Mesodermal cell (in vitro differentiated cells): ENCODE data around the gene SRGAP2C.
"Not testable (repeated sequence)": the region's sequence is repeated elsewhere in the genome, so short reads cannot be mapped to it uniquely, and the experiment has no call there.

ENCODE experiments used
- H3K27ac ChIP-seq: 2 replicates; pipeline ENCODE4 v1.7.0; 2013; ENCODE audit warnings: mild to moderate bottlenecking, low read depth, low read length, moderate library complexity; ENCODE audit not compliant: severe bottlenecking
- H3K36me3 ChIP-seq: 2 replicates; pipeline ENCODE4 v1.7.1; 2013; ENCODE audit warnings: mild to moderate bottlenecking, low read length, moderate library complexity; ENCODE audit not compliant: control insufficient read depth, insufficient read depth
- H3K4me1 ChIP-seq: one replicate; pipeline ENCODE4 v1.7.1; 2013; ENCODE audit warnings: mild to moderate bottlenecking, low read length; ENCODE audit not compliant: insufficient read depth, control insufficient read depth, poor library complexity, severe bottlenecking
- H3K4me3 ChIP-seq: 2 replicates; pipeline ENCODE4 v1.7.0; 2013; ENCODE audit warnings: low read length, control low read depth, mild to moderate bottlenecking; ENCODE audit not compliant: insufficient read depth, poor library complexity, severe bottlenecking; ENCODE audit errors: extremely low read depth
- H3K9me3 ChIP-seq: 2 replicates; pipeline ENCODE4 v1.7.1; 2013; ENCODE audit warnings: mild to moderate bottlenecking, low read length, moderate library complexity; ENCODE audit not compliant: control insufficient read depth
- WGBS, 2 experiments: methylation state at CpG; one replicate each; pipeline ENCODE4 v1.1.5; 2013; ENCODE audit warnings: missing lambda C conversion rate in 2 of 2; ENCODE audit not compliant: insufficient coverage in 2 of 2; 5-methylcytosine and 5-hydroxymethylcytosine counted together

The SRGAP2C gene

DNA sequence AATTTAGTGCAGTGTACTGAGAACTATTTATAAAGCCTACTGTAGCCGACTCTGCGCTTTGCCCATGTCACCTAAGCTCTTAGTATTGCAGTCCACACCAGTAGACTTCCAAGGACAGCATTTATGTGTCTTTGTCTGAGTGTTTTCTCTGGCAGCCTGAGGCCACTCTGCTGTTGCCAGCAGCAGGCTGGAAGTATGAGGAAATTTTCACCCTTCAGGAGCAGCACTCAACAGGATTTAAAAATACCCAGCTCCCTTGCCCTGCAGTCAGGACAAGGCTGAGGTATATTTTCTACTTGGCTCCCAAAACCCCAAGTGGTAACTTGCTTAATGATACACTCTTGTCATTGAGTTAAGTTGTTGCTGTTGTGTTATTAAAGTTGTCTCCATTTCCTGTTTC is 230.1 kb downstream of the SRGAP2C start:
- Histone ChIP-seq H3K4me3 (no peak overlapping the region), H3K9me3 (no peaks in the 10 kb centered on the region), H3K27ac (no peak overlapping the region), H3K4me1 (no peaks in the 10 kb centered on the region), H3K36me3 (no peaks in the 10 kb centered on the region)
- WGBS, 2 experiments: 83% methylated on average over 1 of the region's 2 CpGs; no CpG with 5 or more reads in 1 of the 2 experiments

DNA sequence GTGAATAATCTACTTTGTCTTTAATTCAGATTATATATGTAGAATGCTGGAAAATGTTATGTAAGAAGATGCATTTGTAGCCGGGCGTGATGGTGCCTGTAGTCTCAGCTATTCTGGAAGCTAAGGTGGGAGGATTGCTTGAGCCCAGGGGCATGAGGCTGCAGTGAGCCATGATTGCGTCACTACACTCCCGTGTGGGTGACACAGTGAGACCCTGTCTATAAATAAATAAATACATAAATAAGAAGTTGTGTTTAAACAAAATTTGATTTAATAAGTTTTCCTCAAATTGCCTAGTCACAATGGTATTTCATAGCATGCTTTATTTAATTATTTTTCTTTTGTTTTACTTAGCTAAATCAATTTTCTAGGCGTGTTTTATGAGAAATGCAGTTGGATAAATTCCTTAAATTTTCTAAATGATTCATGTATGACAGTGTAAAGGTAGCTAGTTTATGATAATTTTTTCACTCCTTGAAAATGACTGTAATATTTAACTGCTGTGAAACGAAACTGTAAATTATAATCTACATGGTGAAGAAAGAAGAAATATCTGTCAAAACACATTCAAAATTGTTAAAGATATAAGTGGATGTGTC is 232.6 kb downstream of the SRGAP2C start:
- Histone ChIP-seq H3K27ac (no peak overlapping the region), H3K36me3 (no peaks in the 10 kb centered on the region)
- 88 to 90% methylated on average over 2 of the region's 6 CpGs for WGBS, 2 experiments

GRCh38 chr1:121418369-121419049 is 233.7 kb downstream of the SRGAP2C start:
- 69 to 100% methylated on average over 1 to 3 of the region's 15 CpGs for WGBS, 2 experiments
- no peaks in the 10 kb centered on the region for H3K36me3 ChIP-seq
- no peaks in the 10 kb centered on the region for H3K9me3 ChIP-seq
- no peak overlapping the region for H3K4me3 ChIP-seq
- H3K4me1 ChIP-seq: no peaks in the 10 kb centered on the region
- H3K27ac ChIP-seq: no peak overlapping the region

More for the DNA sequence above, 232.6 kb downstream of the SRGAP2C start:
- H3K4me1 ChIP-seq: no peaks in the 10 kb centered on the region
- no peak overlapping the region for H3K4me3 ChIP-seq
- H3K9me3 ChIP-seq: no peaks in the 10 kb centered on the region

DNA sequence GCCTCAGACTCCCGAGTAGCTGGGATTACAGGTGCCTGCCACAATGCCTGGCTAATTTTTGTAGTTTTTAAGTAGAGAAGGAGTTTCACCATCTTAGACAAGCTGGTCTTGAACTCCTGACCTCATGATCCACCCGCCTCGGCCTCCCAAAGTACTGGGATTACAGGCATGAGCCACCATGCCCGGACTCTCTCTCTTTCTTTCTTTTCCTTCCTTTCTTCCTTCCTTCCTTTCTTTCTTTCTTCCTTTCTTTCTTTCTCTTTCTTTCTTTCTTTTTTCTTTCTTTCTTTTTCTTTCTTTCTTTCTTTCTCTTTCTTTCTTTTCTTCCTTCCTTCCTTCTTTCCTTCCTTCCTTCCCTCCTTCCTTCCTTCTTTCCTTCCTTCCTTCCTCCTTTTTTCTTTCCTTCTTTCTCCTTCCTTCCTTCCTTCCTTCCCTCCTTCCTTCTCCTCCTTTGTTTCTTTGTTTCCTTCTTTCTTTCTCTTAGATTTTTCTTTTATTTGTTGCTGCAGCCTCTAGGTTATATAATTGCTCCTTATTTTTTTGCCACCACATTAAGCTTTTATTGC is 234.4 kb downstream of the SRGAP2C start:
- H3K9me3 ChIP-seq, H3K4me1 ChIP-seq, H3K27ac ChIP-seq, H3K4me3 ChIP-seq, H3K36me3 ChIP-seq: not testable (repeated sequence)
- WGBS, 2 experiments: 76 to 92% methylated on average over 3 to 4 of the region's 4 CpGs

GRCh38 chr1:121421490-121421889 is 236.7 kb downstream of the SRGAP2C start:
- H3K4me3 ChIP-seq, H3K36me3 ChIP-seq, H3K27ac ChIP-seq, H3K4me1 ChIP-seq, H3K9me3 ChIP-seq: not testable (repeated sequence)
- WGBS, 2 experiments: no CpG with 5 or more reads among the region's 3 CpGs

DNA sequence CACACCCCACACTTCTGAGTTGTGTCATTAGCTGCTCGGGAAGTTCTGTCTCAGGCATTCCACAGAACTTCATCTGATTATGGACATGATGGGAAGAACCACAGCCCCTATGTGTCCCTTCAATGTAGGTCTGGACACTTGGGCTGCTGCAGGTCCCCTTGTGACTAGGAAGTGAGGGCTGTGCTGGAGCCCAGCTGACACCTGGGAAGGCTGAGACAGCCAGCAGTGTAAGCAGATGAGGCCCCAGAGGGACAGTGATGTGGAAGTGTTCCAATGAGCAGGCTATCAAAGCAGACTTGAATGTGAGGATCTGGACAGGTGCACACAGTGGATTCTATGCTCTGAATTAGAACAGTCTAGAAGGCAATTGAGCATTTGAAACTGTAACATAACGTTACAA is 239.2 kb downstream of the SRGAP2C start:
- WGBS, 2 experiments: 86 to 100% methylated on average over 1 of the region's 2 CpGs
- H3K9me3 ChIP-seq, H3K4me3 ChIP-seq, H3K27ac ChIP-seq, H3K36me3 ChIP-seq, H3K4me1 ChIP-seq: not testable (repeated sequence)

DNA sequence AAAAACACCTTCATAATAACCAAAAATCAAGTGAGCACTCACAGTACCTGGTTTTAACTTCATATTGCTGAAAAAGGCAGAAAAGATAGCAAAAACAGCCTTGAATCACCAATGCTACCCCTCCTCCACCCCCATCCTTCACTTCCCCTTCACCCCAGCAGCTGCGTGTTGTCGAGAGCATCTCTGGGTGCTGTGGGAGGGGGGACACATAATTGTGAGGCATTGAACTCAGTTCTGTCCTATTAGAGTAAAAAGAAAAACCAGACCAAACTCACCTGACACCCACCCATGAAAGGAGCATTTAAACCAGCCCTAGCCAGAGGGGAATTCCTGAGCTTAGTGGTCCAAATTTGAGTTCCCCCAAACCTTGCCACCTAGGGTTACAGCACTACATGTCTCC is 248.7 kb downstream of the SRGAP2C start:
- no CpG with 5 or more reads among the region's 2 CpGs for WGBS, 2 experiments
- not testable (repeated sequence) for H3K36me3 ChIP-seq, H3K27ac ChIP-seq, H3K9me3 ChIP-seq, H3K4me1 ChIP-seq, H3K4me3 ChIP-seq

DNA sequence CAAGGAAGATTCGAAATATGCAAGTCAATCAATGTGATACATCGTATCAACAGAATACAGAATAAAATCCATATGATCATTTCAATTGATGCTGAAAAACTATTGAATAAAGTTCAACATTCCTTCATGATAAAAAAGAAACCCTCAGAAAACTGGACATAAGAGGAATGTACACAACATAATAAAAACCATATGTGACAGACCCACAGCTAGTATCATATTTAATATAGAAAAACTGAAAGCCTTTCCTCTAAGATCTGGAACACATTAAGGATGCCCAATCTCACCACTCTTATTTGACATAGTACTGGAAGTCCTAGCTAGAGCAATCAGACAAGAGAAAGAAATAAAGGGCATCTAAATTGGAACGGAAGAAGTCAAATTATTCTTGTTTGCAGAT is 254.1 kb downstream of the SRGAP2C start:
- not testable (repeated sequence) for H3K27ac ChIP-seq, H3K36me3 ChIP-seq, H3K9me3 ChIP-seq, H3K4me3 ChIP-seq, H3K4me1 ChIP-seq
- no CpG with 5 or more reads among the region's 3 CpGs for WGBS, 2 experiments

DNA sequence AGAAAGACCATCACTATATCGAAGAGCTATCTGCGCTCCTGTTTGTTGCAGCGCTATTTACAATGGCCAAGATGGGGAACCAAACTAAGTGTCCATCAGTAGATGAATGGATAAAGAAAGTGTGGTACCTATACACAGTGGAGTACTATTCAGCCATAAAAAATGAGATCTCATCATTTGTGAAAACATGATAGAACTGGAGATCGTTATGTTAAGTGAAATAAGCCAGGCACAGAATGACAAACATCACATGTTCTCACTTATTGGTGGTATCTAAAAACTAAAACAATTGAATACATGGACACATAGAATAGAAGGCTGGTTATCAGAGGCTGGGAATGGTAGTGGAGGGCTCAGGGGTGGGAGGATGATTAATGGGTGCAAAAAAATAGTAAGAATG is 256.2 kb downstream of the SRGAP2C start:
- Histone ChIP-seq H3K4me1 (no peaks in the 10 kb centered on the region), H3K9me3 (no peaks in the 10 kb centered on the region), H3K27ac (no peak overlapping the region), H3K4me3 (no peak overlapping the region), H3K36me3 (no peaks in the 10 kb centered on the region)
- 100% methylated on average over 3 of the region's 4 CpGs; no CpG with 5 or more reads in 1 of the 2 experiments for WGBS, 2 experiments
